Bronchial epithelial cell (primary cell): ENCODE results near the gene CDKL5. TPM values are rescaled to one million over a fixed set of nuclear protein-coding genes. Genes with fewer than 3 reads are reported as not detected.
A peak's percentile ranks its signal among the peaks of the same experiment; 100 is the strongest.

ENCODE experiments used
- DNase-seq: peaks from one replicate; pipeline ENCODE4 v3.0.0-alpha.2; 2010; ENCODE audit warnings: low read depth
- FAIRE-seq: peaks from 2 replicates; lab custom pipeline; 2011; peaks lifted over from hg19 to GRCh38; lab: Jason Lieb, UNC
- H3K27me3 ChIP-seq: 2 replicates; pipeline ENCODE4 v1.5.1; 2011; ENCODE audit warnings: low read length; ENCODE audit not compliant: control insufficient read depth, insufficient read depth
- H3K36me3 ChIP-seq: 2 replicates; pipeline ENCODE4 v1.5.1; 2011; ENCODE audit warnings: low read length; ENCODE audit not compliant: control insufficient read depth, insufficient read depth
- H3K4me3 ChIP-seq: 2 replicates; pipeline ENCODE4 v1.5.1; 2011; ENCODE audit warnings: mild to moderate bottlenecking, low read depth, low read length, control low read depth
- total RNA-seq: library from RNA; depleted of rRNA; stranded (reverse); fragments of >200 nt; gene quantifications from 2 replicates; pipeline ENCODE4 v1.2.1, GENCODE V29; 2014
- TF ChIP-seq, protein P1 (sequence below): IDR thresholded peaks from 2 replicates; pipeline ENCODE4 v1.5.1; 2011; ENCODE audit warnings: mild to moderate bottlenecking, moderate library complexity, low read length, control low read depth, inconsistent platforms; ENCODE audit not compliant: insufficient read depth, severe bottlenecking

Gene CDKL5
- total RNA-seq = 2.6 and 4.5 TPM in 2 replicates

DNA sequence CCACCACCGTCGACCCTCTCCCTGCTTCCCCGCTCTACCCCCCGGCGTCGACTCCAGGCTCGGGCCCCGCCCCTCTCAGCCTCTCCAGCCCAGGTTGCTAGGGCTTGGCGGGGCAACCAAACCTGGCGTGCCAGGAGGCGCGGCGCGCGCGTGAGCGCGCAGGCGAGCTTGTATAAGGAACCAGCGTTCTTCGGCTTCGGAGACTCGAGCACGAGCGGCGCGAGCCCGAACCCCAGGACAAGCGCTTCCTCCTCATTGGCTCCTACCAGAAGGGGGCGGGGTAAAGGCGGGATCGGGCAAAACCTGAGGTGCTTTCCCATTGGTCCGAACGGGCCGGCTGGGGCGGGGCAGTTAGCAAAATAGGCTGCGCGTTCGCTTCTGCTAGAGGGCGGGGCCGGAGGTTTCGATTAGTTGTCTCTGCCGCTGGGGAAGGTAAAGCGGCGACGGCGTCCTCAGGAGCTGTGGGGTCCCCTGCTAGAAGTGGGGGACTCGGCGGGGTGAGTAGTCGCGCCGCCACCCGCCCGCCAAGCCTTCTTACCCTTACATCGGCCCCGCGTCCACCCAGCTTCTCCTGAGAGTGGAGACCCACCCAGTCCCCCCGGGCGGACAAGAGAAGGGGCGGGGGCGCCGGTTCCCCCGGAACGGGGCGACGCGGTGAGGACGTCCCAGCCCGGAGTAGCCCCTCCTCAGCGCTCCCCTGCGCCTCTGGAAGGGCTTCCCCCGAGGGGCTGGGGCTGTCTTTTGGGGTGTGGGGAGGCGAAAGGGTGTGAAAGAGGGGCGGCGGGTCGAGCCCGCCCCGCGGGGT, at the start of gene CDKL5:
Gene CDKL5, plus strand, starts transcription at position 410 of the 805 bp plus-strand sequence. CDS start 81,489 bp downstream, outside the sequence.
- FAIRE-seq (no peak), DNase-seq (peak; percentile 88)
- Histone ChIP-seq H3K4me3 (peak within 1 kb of the TSS; percentile 58), H3K27me3 (no peaks in the 10 kb centered on the region), H3K36me3 (no peaks in the 10 kb centered on the region)
- TF ChIP-seq, protein P1, sequence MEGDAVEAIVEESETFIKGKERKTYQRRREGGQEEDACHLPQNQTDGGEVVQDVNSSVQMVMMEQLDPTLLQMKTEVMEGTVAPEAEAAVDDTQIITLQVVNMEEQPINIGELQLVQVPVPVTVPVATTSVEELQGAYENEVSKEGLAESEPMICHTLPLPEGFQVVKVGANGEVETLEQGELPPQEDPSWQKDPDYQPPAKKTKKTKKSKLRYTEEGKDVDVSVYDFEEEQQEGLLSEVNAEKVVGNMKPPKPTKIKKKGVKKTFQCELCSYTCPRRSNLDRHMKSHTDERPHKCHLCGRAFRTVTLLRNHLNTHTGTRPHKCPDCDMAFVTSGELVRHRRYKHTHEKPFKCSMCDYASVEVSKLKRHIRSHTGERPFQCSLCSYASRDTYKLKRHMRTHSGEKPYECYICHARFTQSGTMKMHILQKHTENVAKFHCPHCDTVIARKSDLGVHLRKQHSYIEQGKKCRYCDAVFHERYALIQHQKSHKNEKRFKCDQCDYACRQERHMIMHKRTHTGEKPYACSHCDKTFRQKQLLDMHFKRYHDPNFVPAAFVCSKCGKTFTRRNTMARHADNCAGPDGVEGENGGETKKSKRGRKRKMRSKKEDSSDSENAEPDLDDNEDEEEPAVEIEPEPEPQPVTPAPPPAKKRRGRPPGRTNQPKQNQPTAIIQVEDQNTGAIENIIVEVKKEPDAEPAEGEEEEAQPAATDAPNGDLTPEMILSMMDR = no peak

DNA sequence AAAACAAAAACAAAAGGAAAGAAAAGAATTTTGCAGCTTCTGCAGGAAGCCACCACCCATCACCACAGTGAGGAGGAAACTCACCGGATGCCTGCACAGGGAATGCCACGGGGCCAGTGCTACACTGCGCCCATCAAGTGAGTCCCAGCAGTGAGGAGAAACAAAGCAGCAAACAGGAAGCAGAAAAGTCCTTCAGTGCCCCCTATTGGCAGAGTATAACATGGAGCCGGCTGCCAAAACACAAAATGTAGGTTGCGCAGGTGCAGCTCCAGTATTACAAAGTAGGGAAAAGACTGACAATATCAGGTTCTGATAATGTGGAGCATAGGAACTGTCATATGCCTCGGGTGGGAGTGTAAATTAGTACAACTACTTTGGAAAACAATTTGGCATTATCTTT, 47.6 kb upstream of the CDKL5 start:
- TF ChIP-seq, protein P1 = peak; percentile 30
- H3K4me3 ChIP-seq = no peak overlapping the region
- no peaks in the 10 kb centered on the region for H3K36me3 ChIP-seq
- DNase-seq = peak; percentile 3
- FAIRE-seq = no peak
- no peaks in the 10 kb centered on the region for H3K27me3 ChIP-seq

DNA sequence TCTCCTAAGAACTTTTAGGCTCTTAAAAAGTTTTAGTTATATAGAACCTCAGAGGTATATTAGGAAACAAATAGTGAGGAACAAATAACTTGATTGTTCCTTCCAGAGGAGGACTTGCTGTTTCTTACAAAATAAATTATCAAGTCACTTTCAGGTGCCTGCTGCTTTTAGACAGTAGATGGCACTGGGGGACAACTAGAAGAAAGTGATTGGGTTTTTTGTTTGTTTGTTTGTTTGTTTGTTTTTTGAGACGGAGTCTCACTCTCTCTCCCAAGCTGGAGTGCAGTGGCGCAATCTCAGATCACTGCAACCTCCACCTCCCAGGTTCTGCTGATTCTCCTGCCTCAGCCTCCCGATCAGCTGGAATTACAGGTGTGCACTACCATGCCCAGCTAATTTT, 35.4 kb upstream of the CDKL5 start:
- TF ChIP-seq, protein P1 = no peak
- DNase-seq = no peak
- H3K4me3 ChIP-seq = no peak overlapping the region
- H3K27me3 ChIP-seq = no peaks in the 10 kb centered on the region
- no peak for FAIRE-seq
- H3K36me3 ChIP-seq = no peaks in the 10 kb centered on the region

DNA sequence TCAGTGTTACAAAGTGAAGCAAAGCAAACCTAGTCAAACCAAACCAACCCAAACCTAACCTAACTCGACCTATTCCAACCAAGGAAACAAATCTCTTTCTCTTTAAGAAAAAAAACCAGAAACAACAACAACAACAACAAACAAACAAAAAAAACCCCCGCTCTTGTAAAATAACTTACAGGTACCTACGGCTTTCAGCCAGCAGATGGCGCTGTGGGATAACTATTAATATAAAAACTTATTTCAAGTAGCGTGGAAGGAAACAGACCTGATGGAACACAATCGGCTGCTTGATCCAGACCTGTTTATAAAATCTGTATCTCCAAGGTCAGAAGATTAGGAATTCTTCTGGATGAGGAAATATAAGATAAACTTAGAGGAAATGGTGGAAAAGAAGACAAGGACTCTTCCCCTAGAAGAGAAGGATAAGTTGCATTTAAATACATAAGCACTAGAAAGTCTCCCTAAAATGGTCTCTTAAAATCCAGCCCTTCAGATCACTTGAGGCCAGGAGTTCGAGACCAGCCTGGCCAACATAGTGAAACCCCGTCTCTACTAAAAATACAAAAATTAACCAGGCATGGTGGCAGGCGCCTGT, 34.4 kb upstream of the CDKL5 start:
- Histone ChIP-seq H3K36me3 (no peaks in the 10 kb centered on the region), H3K4me3 (no peak overlapping the region), H3K27me3 (no peaks in the 10 kb centered on the region)
- TF ChIP-seq, protein P1 = peak; percentile 39
- FAIRE-seq (no peak), DNase-seq (peak; percentile 35)

DNA sequence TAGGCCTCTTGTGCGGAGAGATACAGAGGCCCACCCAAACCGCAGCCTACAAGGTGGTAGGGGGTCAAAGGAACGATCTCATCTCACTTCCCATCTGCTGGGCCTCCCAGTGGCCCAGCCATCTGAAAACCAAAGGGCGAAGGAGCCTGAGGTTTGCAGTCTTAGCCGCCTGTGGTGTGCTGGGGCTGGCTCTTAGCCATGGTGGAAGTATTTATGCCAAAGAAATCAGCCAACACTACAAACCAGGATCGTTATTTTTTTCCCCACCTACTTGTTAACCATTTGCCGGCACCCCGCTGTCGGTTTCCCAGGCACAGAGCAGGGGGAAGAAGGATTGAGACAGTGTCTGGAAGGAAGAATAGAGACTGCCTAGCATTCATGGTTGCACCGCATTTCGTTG, 30.9 kb upstream of the CDKL5 start:
- no peak for FAIRE-seq
- DNase-seq = no peak
- no peaks in the 10 kb centered on the region for H3K36me3 ChIP-seq
- TF ChIP-seq, protein P1 = no peak
- H3K4me3 ChIP-seq = no peak overlapping the region
- H3K27me3 ChIP-seq = no peaks in the 10 kb centered on the region
